Stimulated activated CD4-positive, alpha-beta T cell treated with anti-CD3 and anti-CD28 coated beads, Interleukin-2, amount 100 ng/mL, for 4 hours (primary cell): ENCODE measurements around the gene SPRED2.
A peak's percentile ranks its signal among the peaks of the same experiment; 100 is the strongest.

Experiments
- DNase-seq: peaks from one replicate; pipeline ENCODE4 v3.0.0-alpha.2; 2020; ENCODE audit warnings: low read depth

SPRED2 gene

GRCh38 chr2:65277118-65277517, 155.3 kb downstream of the SPRED2 start:
- DNase-seq: no peak

- no peak for DNase-seq
Measured at GRCh38 chr2:65276609-65277008, 155.8 kb downstream of the SPRED2 start.

DNA sequence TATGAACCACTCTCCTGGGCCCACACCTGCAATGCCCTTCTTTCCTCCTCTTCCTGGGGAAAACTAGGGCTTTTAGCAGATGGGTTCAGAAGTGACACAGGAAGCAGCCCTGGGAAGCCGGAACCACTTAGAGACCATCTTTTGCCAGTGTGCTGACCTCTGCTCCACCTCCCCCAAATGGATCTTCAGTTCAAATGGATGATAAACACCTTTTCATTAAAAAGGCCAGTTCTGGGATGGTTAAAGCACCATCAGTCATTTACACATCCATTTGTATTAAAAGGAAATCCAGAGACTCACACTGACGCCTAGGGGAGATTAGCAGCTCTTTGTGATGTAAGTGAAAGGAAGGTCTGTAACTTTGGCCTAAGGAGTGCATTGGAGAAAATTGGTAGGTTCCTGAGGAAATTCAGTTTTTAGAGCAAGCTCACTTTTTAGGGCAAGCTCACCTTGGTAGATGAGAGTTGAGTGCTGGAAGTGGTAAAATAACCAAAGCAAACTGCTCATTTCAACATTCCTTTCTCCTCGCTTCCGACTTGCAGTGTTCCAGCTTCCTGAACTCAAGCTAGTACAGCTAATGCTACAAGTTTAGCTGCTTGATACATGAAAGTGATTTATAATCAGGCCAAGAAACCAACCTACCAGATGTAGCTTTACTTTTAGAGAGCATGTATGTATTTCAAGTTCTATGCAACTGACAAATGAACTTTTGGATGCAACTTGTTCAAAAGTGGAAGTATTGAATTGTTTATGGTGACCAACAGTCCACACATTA, 157.1 kb downstream of the SPRED2 start:
- DNase-seq: no peak

GRCh38 chr2:65273344-65273743, 159.1 kb downstream of the SPRED2 start:
- no peak for DNase-seq

GRCh38 chr2:65268957-65269356, 163.4 kb downstream of the SPRED2 start:
- DNase-seq: no peak

DNA sequence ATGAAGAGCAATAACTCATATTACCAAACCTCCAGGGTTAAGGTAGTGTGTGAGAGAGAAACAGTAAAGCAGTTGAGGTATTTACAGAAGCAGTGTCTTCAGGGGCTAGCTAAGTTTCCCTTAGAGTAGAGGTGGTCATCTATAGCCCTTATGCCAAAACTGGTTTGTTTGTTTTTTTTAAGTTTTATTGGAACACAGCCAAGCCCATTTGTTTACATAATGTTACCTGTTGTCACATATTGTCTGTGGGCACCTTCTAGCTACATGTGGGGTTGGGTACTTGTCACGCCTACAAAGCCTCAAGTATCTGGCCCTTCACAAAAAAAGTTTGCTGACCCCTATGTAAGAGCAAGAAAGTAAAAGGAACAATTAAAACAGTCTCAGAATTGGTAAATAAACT, 165.4 kb downstream of the SPRED2 start:
- DNase-seq: no peak

GRCh38 chr2:65265671-65266045, 166.7 kb downstream of the SPRED2 start:
- no peak for DNase-seq

DNA sequence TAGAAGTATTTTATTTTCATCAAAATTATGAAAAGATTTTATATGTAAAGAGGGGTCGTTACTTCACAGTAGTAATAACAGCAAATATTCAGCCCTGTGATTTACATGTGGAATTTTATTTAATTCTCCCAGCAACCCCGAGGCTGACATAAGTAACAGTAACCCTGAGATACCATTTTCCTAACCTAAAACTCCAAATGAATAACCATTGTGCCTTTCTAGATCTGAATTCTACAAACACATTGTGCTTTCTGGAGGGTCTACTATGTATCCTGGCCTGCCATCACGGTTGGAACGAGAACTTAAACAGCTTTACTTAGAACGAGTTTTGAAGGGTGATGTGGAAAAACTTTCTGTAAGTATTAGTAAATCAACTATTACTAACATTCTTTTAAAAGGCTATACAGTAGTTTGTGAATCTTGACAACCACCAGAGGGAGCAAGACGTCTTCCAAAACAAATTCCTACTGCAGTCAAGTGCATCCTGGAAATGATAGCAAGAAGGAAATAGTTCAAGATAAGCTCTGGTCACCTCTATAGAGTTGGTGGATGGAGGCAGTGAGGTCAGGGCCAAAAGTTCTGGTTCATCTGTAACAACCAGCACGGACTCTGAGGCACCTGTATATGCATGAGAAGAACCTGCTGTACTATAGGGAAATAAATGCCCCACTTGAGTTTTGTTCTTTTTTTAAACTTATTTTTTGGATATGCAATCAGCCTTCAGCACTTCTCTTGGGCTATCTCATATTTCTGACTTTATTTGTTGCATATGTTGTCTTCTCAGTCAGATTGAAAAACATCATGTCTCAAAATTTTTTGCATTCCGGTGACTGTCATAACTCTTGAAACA, 167.4 kb downstream of the SPRED2 start:
- peak; percentile 2 for DNase-seq

DNA sequence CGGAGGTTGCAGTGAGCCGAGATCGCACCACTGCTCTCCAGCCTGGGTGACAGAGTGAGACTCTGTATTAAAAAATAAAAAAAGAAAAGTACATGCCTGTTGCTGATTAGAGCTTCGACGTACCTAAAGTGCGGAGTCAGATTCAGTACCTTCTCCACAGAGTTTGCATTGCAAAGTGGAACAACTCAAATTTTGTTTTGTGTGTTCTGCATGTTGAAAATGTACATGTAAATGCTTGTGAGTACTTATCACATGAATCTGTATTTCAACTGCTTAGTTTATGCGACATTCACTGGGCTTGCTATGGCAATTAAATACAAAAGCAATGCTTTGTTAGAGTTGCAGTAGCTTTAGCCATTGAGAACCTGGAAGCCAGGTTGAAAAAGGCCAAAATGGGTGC, 168.4 kb downstream of the SPRED2 start:
- DNase-seq: no peak

GRCh38 chr2:65263262-65263661, 169.1 kb downstream of the SPRED2 start:
- DNase-seq: no peak

DNA sequence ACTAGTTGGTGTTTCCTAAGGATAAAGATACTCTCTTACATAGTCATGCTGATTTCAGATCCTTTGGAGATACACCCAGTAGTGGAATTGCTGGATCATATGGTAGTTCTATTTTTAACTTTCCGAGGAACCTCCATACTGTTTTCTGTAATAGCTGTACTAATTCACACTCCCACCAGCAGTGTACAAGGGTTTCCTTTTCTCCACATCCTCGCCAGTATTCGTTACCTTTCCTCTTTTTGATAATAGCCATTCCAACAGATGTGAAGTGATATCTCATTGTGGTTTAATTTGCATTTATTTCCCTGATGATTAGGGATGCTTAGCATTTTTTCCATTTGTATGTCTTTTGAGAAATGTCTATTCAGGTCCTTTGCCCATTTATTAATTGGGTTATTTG, 170.7 kb downstream of the SPRED2 start:
- DNase-seq: no peak
